Middle frontal gyrus (tissue), 1 donor: ENCODE results near the gene OR2S2.
"Not testable (repeated sequence)": the region's sequence is repeated elsewhere in the genome, so short reads cannot be mapped to it uniquely, and the experiment has no call there.

Experiments
- DNase-seq: peaks from one replicate; pipeline ENCODE4 v3.0.0-alpha.2; 2015; ENCODE audit warnings: low spot score; ENCODE audit errors: extremely low spot score

Gene OR2S2

DNA sequence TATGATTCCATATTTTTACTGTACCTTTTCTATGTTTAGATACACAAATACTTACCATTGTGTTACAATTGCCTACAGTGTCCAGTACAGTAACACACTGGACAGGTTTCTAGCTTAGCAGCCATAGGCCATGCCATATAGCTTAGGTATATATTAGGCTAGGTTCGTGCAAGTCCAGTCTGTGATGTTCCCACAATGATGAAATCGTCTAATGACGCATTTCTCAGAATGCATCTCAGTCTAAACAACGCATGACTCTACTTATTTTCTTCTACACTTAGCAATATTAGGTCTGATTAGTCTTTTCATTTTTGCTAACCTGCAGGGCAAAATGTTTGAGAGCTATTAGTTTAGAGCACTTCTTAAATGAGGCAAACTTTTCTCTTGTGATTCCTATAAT lies 22.7 kb downstream of the OR2S2 start:
- no peak for DNase-seq

DNA sequence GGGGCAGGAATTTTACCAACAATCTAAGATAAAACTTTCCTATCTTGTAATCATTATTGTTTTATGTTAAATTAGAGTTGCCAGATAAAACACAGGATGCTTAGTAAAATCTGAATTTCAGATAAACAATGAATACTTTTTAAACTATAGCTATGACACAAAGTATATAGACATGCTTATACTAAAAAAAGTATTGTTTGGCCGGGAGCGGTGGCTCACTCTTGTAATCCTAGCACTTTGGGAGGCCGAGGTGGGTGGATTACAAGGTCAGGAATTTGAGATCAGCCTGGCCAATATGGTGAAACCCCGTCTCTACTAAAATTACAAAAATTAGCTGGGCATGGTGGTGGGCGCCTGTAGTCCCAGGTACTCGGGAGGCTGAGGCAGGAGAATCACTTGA lies 23.9 kb downstream of the OR2S2 start:
- DNase-seq, result not testable (repeated sequence)

DNA sequence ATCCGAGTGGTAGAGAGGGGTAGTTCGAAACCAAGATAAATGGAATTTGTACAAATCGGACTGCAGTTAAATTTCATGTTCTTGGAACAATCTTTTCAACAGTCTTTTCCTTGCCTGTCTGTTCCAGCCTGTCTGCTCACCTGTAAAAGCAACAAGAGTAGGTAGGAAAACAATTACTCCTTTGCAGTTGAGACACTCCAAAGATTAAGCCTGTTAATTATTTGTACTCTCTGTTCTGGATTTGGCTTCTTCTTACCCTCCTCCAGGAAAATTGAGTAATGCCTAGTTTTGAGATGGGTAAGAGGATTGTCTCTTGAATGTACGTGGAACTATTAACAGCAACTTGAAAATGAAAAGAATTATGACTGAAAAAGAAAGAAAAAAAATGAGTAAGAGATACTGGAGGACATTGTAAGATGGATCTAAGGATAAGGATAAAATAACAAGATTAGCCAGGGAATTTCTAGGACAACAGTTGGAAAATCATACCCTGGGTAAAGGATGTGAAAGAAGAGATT lies 24.3 kb downstream of the OR2S2 start:
- no peak for DNase-seq

DNA sequence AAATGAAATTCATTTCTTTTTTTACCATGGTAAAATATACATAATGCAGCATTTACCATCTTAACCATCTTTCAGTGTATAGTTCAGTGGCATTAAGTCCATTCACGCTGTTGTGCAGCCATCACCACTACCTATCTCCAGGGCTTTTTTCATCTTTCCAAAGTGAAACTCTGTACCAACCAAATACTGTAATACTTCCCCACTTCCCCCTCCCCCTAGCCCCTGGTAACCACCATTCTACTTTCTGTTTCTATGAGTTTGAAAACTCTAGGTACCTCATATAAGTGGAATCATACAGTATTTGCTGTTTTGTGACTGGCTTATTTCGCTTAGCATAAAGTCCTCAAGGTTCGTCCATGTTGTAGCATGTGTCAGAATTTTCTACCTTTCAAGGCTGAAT lies 25.2 kb downstream of the OR2S2 start:
- no peak for DNase-seq

DNA sequence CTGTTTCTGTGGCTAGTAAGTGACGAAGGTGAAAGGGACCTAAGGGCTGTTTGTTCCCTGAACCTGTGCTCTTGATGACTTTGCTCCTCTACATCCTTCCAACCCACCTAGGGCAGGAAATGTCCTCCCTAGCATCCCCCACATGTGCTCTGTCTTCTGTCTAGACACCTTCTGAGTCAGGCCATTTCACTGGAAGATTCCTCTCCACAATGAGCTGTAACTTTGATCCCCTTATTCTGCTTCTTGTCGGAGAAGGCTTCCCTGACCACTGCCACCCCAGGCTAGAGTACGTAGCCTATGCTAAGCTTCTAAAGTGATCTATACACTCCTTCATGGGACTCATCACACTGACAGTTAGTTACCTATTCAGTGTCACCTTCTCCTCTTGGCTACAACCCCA lies 27.0 kb downstream of the OR2S2 start:
- no peak for DNase-seq

DNA sequence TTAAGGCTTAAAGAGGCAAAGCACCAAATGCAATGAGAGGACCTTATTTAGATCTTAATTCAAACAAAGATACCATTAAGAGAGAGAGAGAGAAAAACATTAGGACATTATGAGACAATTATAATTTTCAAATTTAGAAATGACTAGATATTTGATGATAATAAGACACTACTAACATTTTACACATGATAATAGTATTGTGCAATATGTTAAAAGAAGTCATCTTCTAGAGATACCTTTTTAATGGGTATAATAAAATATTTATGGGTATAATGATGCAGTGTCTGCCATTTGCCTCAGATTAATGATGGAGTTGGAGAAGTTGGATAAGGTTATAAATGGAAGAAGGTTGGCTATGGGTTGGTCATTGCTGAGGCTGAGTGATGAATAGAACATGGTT lies 27.4 kb downstream of the OR2S2 start:
- DNase-seq, result no peak

DNA sequence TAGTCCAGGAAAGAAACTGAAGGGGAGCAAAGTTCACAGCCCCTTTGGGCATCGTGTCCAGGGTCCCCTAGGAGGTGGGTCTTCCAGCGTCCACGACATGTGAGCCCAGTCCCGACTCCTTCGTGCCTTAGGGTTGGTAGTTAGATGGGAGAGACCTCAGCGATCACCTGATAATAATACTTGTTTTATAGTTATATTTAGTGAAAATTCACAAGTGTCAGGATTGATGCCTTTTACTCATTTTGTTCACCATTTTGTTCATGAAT lies 28.6 kb downstream of the OR2S2 start:
- no peak for DNase-seq

DNA sequence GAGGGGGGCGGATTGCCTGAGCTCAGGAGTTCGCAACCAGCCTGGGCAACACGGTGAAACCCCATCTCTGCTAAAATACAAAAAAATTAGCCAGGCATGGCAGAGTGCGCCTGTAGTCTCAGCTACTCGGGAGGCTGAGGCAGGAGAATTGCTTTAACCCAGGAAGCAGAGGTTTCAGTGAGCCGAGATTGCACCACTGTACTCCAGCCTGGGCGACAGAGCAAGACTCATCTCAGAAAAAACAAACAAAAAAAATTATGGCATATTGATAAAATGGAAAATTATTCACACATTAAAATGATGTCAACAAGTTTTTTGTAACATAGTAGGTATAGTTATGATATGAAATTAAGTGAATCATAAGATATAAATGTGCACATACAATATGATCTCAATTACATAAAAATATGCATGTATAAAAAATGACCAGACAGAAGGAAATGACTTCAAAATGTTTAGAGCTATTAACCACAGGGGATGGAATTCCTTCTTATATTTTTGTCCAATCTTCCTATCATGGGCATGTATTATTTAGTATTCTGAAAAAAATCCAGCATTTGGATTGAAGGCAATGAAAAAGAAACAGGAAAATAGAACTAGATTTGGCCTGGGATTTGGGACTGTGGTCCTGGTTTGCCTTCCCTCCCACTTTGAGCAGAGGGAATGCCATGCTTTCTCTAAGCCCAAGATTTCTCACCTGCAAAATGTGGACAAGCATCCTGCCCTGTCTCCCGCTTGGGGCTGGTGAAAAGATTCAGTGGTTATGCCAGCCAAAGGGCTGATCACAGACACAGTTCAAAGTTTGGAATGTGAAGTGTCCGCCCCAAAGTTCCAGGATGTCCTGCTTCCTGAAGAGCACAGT lies 29.1 kb downstream of the OR2S2 start:
- no peak for DNase-seq

DNA sequence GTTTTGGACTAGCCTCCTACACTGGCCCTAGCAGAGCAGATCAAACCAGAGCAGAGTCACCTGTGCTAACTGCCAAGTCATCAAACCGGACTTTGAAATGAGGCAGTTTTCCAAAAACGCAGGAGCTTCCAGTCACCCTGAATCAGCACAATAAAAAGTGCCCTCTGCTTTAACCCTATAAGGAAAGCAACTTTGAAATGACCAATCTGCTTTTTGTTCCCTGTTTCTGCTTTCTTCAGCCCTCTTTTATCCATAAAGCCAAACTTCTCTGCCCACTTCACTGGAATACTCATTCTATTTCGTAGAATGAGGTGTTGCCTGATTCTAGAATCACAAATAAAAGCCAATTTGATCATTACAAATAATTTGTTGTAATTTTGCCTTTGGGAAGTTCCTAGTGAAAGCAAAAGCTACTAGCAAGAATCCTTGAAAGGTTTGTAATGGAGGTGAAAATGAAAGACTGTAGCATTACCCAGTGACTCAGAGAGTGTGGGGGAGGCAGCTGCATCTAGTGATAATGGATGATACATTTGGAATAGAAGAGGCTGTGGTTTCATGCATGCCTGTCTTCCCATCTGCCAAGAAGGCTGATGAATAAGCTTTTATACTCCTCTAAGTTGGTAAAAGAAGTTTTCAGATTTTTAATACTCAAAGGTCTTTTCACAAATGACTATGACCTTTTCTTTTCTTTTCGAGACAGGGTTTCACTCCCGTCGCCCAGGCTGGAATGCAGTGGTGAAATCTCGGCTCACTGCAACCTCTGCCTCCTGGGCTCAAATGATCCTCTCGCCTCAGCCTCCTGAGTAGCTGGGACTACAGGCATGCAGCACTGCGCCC lies 33.8 kb downstream of the OR2S2 start:
- DNase-seq, result peak; percentile 47

DNA sequence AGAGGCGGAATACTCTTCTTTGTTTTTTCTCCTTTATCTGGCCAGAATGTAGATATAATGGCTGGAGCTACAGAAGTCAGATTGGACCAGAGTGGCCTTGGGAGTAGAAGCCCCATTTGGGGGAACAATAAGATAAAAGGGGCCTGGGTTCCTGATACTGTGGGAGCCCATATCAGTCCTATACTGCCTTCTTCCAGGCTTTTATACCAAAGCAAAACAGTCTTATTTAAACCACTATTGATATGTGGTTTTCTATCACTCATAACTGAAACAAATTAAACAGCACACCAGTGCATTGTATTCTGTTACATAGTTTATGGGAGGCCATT lies 34.4 kb downstream of the OR2S2 start:
- DNase-seq, result no peak

DNA sequence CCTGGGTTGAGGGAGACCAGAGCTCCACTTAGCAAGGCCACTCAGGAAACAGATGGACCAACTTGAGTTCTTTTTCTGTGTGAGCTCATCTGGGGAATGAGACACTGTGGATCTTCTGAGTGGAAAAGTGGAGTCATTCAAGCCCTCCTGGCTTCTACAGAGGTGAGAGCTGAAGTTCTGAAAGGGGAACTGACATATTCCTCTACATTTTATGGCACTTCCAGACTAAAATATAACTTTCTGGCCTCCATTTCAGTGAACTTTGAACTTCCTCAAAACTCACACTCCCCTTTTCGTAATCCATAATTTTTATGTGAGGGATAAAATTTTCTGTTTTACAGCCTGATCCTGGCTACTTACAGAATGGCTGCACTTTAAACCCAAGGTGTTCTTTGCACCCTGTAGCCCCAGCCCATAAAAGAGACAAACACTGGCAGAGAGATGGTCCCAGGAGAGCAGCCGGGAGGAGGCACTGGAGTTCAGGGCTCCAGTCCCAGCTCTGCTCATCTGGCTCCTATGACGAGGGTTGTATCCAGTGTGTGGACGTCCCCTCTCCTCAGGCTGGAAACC lies 37.8 kb downstream of the OR2S2 start:
- DNase-seq, result no peak

DNA sequence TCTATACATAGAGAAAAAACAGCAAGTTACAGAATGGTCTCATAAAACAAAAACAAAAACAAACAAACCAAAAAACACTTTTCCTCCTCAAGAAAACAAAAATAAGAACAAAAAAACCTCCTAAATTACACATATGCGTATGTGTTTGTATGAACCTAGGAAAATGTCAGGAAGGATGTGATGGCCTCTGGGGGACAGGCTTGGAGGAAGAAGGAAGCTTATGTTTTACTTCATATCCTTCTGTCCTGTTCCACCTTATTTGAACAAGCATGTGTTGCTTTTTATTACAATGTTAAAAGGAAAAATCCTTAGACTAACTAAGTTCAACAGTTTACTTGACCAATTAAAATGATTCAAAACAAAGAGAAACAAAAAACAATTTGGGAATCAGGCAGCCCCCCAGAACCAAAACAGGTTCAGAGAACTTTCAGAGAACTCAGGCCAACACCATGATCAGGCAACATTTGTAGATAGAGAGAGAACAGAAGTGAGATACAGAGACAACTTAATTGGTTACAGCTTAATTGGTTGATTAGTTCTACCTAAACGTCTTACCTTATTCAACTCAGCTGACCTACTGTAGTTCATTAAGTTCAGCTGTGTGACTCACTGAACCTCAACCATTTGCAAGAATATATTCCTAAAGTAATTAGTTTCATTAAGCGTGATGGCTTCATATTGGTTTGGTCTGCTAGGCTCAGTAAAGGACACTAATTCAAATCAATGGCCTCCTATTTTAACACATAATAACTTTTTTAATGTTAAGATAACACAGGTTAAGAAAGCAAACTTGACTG lies 38.5 kb downstream of the OR2S2 start:
- DNase-seq, result no peak

DNA sequence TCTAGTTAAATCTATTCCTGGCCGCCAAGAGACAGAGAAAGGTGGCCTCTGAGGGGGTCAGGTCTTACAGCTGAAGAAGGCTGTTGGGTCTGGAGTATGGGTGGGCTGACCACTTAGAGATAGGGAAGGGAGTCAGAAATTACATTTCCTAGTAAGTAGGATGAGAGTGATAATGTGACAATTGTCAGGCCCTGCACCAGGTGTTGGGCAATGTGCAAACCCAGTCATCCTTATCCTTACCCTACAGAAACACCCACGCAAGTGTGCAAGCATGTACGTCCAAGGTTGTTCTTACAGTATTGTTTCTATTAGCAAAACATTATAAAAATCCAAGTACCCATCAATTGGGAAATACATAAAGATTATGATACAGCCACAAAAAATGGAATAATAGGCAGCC lies 39.2 kb downstream of the OR2S2 start:
- DNase-seq, result no peak

DNA sequence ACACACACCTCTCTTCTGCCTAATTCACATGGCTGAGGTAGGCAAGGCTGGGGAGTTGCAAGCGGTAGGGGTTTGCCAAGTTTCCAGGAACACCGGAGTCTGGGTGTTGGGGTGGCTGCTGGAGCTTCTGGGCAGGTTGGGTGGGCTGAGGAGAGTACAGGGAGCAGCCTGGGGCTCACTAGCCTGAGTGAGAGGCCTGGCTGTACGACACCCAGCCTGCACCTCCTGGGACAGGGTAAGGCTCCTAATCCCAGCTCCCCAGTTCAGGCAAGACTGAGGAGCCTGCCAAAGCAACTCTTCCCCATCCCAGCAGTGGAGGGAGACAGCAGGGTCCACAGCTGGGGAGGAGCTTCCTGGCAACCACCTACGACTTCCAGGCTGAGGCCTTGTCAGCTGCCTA lies 40.7 kb downstream of the OR2S2 start:
- DNase-seq, result no peak

DNA sequence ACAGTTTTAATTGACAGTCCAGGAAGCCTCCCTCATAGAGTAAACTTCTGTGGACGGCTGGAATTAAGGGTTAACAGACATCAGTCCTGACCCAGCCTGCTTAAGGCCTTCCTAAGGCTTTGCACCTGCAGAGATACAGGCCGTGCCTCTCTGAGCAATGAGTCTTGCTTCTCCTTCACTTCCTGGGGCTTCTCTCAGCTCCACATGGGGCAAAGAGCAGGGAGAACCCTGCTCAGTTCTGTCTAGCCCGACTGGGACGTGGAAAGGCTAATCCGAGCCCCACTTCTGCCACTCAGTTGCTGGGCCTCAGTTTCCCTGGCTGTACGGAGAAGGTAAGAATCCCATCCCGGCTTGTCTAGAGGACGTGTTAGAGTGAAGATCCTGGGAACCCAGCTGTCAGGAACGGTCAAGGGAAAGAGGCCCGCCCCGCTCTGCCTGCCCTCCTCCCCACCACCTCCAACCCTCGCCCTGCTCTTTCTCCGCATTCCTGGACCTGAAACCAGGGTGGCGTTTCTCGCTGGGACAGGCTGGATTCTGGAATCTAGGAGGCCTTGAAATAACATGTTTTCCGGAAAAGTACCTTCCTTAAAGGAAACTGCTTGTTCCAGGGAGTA lies 42.2 kb downstream of the OR2S2 start:
- no peak for DNase-seq

DNA sequence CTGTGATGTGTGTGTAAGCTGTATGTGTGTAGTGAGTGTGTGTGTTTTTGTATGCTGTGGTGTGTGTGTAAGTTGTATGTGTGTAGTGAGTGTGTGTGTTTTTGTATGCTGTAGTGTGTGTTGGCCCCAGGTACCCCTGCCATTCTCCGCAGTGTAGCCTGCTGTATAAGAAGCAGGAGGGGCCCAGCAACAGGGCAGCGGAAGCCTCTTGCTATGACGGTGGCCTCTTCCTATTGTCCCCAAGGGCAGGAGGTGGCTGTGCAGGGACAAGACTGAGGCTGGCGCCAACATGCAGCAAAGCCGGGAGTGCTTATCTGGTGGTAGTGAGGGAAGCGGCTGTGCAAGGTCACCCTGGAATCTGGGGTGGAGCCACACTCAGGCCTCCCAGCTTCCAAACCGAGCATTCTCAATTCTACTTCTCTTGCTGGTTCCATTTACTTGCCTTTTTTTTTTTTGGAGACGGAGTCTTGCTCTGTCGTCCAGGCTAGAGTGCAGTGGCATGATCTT lies 43.6 kb downstream of the OR2S2 start:
- no peak for DNase-seq

DNA sequence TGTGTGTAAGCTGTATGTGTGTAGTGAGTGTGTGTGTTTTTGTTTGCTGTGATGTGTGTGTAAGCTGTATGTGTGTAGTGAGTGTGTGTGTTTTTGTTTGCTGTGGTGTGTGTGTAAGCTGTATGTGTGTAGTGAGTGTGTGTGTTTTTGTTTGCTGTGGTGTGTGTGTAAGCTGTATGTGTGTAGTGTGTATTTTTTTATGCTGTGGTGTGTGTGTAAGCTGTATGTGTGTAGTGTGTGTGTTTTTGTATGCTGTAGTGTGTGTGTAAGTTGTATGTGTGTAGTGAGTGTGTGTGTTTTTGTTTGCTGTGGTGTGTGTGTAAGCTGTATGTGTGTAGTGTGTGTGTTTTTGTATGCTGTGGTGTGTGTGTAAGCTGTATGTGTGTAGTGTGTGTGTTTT lies 44.5 kb downstream of the OR2S2 start:
- not testable (repeated sequence) for DNase-seq

DNA sequence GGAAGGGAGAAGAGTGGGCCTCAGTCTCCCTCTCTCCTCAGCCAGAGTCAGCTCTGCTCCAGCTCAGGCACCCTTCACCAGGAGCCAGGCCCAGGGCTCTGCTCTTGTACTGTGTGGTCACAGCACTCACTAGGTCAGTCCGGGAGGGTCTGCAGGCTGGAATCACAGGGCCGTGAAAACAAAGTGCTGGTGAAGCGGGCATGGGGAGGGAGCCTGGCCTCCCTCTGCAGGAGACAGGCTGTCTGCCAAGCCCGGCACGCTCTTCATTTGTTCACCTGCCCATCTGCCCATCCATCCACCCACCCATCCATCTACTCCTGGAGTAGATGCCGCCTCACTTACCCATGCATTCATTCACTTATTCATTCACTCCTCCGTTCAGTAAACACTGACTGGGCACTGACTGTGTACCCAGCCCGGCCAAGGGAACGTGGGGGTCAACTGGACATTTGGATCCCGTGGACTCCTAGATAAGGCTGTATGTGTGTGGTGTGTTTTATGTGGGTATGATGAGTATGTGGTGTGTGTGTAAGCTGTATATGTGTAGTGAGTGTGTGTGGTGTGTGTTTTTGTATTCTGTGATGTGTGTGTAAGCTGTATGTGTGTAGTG lies 45.1 kb downstream of the OR2S2 start:
- DNase-seq, result no peak

DNA sequence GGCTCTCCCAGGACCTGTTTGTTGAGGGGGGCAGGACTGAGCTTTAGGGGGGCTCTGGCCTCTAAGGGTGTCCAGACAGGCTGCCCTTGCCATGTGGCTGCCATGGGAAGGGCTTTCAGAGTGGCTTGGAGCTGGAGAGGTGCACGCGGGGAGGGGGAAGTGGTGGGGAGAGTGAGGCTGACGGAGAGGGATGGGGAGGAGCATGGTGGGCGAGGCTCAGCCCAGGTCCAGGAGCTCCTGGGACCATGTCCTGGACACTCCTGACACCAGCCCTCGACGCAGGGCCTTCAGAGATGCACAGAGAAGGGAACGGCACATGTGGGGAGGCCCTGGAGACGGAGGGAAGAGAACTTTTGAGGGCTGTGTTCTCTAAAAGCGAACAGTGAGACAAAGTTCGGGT lies 46.3 kb downstream of the OR2S2 start:
- DNase-seq, result no peak

DNA sequence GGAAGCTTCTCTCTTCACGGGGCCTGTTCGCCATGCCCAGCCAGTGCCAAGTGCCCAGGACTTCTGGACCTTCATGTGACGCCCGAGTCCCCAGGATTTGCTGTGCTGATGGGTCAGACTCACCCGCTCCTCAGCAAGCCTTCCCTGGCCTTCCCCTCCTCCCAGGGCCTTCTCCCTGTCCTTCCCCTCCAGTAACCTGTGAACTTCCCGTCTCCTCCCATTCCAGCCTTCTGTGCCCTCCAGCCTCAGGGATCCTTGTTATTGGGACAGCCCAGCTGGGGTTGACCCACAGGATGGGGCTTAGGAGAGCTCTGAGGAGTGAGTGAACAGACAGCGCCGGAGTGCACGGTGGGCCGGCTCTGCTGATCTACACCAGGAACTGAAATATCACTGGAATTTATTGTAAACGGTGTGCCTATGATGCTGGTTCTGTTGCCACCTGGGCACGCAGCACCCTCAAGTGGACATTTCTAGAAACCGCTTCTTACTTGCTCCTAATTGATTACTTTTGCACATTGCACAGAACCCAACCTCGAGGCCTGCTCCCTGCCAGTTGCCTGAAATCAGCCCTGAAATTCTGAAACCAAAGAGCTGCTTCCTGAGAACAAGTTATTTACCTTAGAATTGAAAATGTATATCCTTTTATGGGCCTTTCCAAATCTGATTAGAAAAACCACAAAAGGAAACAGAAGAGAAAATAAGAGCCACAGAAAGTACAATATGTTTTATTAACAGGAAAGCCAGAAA lies 47.2 kb downstream of the OR2S2 start:
- no peak for DNase-seq
